Activated naive CD8-positive, alpha-beta T cell treated with anti-CD3 and anti-CD28 coated beads, Interleukin-2, amount 10 ng/mL, durations not matched to agents 7 days and 5 days (primary cell): ENCODE results near the gene TM7SF3. TPM values are rescaled to one million over a fixed set of nuclear protein-coding genes. Genes with fewer than 3 reads are reported as not detected.
"Not testable (repeated sequence)": the region's sequence is repeated elsewhere in the genome, so short reads cannot be mapped to it uniquely, and the experiment has no call there.

Experiments
- ATAC-seq: fragments of 150-1000 bp; cut with Tn5 transposase; one replicate; pipeline ENCODE4 v1.10.0; 2021; ENCODE audit warnings: low read depth, moderate library complexity
- POLR2A ChIA-PET: fragments of 350-600 bp; sonication (Branson Sonifier 250); formaldehyde crosslinking; loops from one replicate; lab custom pipeline; 2021; ENCODE audit warnings: antibody characterized with exemption; lab: Charles Lee
- DNase-seq: peaks from one replicate; pipeline ENCODE4 v3.0.0; 2021
- H3K27ac Mint-ChIP-seq: one replicate; pipeline ENCODE4 v1.8.0; 2022; ENCODE audit warnings: mild to moderate bottlenecking, mixed read lengths
- H3K27me3 Mint-ChIP-seq: one replicate; pipeline ENCODE4 v1.8.0; 2022; ENCODE audit warnings: mild to moderate bottlenecking, moderate library complexity, mixed read lengths
- H3K36me3 Mint-ChIP-seq: one replicate; pipeline ENCODE4 v1.8.0; 2021; ENCODE audit warnings: mild to moderate bottlenecking, mixed read lengths
- H3K4me1 Mint-ChIP-seq: one replicate; pipeline ENCODE4 v1.8.0; 2021; ENCODE audit warnings: mixed read lengths
- H3K4me3 Mint-ChIP-seq: one replicate; pipeline ENCODE4 v1.8.0; 2022; ENCODE audit warnings: mild to moderate bottlenecking, moderate library complexity, mixed read lengths
- H3K9me3 Mint-ChIP-seq: one replicate; pipeline ENCODE4 v1.8.0; 2021; ENCODE audit warnings: mixed read lengths
- total RNA-seq, 2 experiments: library from RNA; stranded (reverse); gene quantifications; one replicate each; pipeline ENCODE4 v1.2.3, GENCODE V29; 2021

Gene TM7SF3
- total RNA-seq, 2 experiments from 2014 or later = 40.1 to 42.6 TPM

DNA sequence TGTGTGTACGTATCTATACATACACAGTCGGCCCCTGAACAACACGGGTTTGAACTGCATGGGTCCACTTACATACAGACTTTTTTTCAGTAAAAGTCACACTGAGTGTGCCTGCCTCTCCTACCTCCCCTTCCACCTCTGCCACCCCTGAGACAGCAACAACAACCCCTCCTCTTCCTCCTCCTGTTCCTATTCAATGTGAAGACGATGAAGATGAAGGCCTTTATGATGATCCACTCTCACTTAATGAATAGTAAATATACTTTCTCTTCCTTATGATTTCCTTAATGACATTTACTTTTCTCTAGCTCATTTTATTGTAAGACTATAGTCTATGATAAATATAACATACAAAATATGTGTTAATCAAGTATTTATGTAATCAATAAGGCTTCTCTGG lies 25.5 kb downstream of the TM7SF3 start:
- DNase-seq (no peak), ATAC-seq (no peak)
- Mint-ChIP-seq H3K4me1 (peaks cover 4% of the 10 kb centered on the region), H3K27ac (no peak overlapping the region), H3K27me3 (no peaks in the 10 kb centered on the region), H3K36me3 (peaks cover 43% of the 10 kb centered on the region), H3K9me3 (no peaks in the 10 kb centered on the region), H3K4me3 (no peak overlapping the region)
- POLR2A ChIA-PET = no interaction called here

- ATAC-seq = no peak
- peaks cover 44% of the 10 kb centered on the region for H3K36me3 Mint-ChIP-seq
- DNase-seq = no peak
- no peak overlapping the region for H3K4me3 Mint-ChIP-seq
- POLR2A ChIA-PET = no interaction called here
- H3K4me1 Mint-ChIP-seq = peaks cover 4% of the 10 kb centered on the region
- no peaks in the 10 kb centered on the region for H3K9me3 Mint-ChIP-seq
- H3K27ac Mint-ChIP-seq = no peak overlapping the region
- no peaks in the 10 kb centered on the region for H3K27me3 Mint-ChIP-seq
These were observed 26.4 kb downstream of the TM7SF3 start for GRCh38 chr12:26987634-26988424.

DNA sequence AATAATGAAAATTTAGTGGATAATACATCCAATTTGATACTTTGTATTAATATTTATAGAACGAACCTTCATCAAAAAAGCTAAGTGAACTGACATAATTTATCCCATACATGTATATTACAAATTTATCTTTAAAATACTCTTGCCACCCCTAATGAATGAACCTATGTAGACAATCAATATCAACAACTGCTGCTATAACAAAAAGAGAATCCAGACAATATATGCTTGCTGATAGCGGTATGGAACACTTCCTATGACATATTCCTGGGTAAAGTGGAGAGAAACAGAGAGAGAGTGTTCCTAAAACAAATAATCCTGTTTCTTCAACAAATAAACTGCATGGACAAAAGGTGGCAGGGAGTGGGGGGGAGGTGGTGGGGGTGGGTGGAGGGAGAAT lies 31.3 kb downstream of the TM7SF3 start:
- Mint-ChIP-seq H3K4me1 (peaks cover 4% of the 10 kb centered on the region), H3K36me3 (peaks cover 54% of the 10 kb centered on the region), H3K9me3 (no peaks in the 10 kb centered on the region), H3K4me3 (no peak overlapping the region), H3K27ac (no peak overlapping the region), H3K27me3 (no peaks in the 10 kb centered on the region)
- POLR2A ChIA-PET = no interaction called here
- DNase-seq (no peak), ATAC-seq (no peak)

DNA sequence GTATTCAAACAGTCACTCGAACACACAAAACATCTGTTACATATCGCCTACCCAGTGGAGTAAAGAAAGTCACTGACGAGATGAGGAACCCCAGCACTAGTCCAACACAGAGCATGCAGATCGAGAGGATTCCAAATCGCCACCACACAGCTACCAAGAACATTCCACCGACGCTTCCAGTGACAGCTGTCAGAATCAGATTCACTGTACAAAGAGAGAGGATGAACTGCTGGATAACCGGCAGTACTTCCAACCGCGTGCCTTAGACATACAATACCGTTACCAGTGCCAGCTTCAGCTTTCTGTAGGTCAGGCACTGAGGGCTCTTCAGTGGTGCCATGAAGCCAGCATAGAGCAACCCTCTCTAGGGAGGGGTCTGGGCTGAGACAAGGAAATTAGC lies 34.5 kb downstream of the TM7SF3 start:
- H3K9me3 Mint-ChIP-seq = no peaks in the 10 kb centered on the region
- H3K27ac Mint-ChIP-seq = no peak overlapping the region
- DNase-seq = no peak
- no peak overlapping the region for H3K4me3 Mint-ChIP-seq
- no peak for ATAC-seq
- H3K4me1 Mint-ChIP-seq = peaks cover 6% of the 10 kb centered on the region
- peaks cover 56% of the 10 kb centered on the region for H3K36me3 Mint-ChIP-seq
- H3K27me3 Mint-ChIP-seq = no peaks in the 10 kb centered on the region
- POLR2A ChIA-PET = no interaction called here

GRCh38 chr12:26978801-26979200 lies 35.4 kb downstream of the TM7SF3 start:
- ATAC-seq (no peak), DNase-seq (no peak)
- Mint-ChIP-seq H3K36me3 (peaks cover 64% of the 10 kb centered on the region), H3K4me1 (peaks cover 3% of the 10 kb centered on the region), H3K9me3 (no peaks in the 10 kb centered on the region), H3K27ac (no peak overlapping the region), H3K4me3 (no peak overlapping the region), H3K27me3 (no peaks in the 10 kb centered on the region)
- POLR2A ChIA-PET = no interaction called here

DNA sequence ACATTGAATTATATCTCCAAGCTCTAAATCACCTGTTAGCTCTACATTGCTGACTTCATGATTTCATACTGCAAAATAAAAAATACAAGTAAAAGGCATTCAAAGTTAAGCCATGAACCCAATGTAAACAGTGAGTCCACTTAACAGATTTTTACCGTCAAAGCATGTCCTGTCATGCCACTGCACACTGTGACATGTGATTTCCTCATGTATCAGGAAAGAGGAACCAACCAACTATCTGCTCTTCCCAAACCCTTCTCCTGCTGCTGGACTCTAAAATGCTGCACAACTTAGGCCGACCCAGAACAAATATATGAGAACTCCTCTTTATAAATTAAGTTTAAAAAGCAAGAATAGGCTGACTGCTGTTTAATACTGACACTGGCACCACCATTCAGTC lies 37.5 kb downstream of the TM7SF3 start:
- Mint-ChIP-seq H3K27me3 (no peaks in the 10 kb centered on the region), H3K9me3 (no peaks in the 10 kb centered on the region), H3K4me1 (peaks cover 5% of the 10 kb centered on the region), H3K4me3 (no peak overlapping the region), H3K27ac (no peak overlapping the region), H3K36me3 (peaks cover 51% of the 10 kb centered on the region)
- ATAC-seq (no peak), DNase-seq (no peak)
- POLR2A ChIA-PET = interaction anchor here (0.6 kb wide), 1 partner anchor 26 kb away, joined by 3 read pairs; no protein-coding TSS in a partner anchor

- peaks cover 47% of the 10 kb centered on the region for H3K36me3 Mint-ChIP-seq
- POLR2A ChIA-PET = interaction anchor here (1.1 kb wide), 2 partner anchors 39 to 50 kb away, joined by 3 to 5 read pairs; partner anchors contain the start of gene MED21
- peak; percentile 96 for ATAC-seq
These were observed 42.2 kb downstream of the TM7SF3 start for GRCh38 chr12:26971963-26972362.

DNA sequence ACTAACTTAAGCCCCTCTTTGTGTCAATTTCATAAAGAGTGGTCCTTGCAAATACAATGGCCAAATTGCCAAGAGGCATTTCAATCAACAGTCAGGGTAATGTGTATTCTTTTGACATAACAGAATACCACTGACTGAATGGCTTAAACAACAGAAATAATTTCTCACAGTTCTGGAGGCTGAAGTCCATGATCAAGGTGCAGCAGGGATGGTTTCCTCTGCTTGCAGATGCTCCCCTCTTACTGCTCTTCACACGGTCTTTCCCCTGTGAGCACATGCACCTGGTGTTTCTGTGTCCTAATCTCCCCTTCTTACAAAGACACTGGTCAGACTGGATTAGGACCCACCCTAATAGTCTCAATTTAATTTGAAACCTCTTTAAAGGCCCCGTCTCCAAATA lies 44.0 kb downstream of the TM7SF3 start:
- POLR2A ChIA-PET = no interaction called here
- H3K4me3 Mint-ChIP-seq = no peak overlapping the region
- peaks cover 34% of the 10 kb centered on the region for H3K36me3 Mint-ChIP-seq
- H3K4me1 Mint-ChIP-seq = peaks cover 2% of the 10 kb centered on the region
- ATAC-seq (no peak), DNase-seq (no peak)
- H3K9me3 Mint-ChIP-seq = no peaks in the 10 kb centered on the region
- H3K27ac Mint-ChIP-seq = no peak overlapping the region
- H3K27me3 Mint-ChIP-seq = no peaks in the 10 kb centered on the region

More at GRCh38 chr12:26971963-26972362, 42.2 kb downstream of the TM7SF3 start:
- H3K4me3 Mint-ChIP-seq = no peak overlapping the region
- H3K9me3 Mint-ChIP-seq = no peaks in the 10 kb centered on the region
- no peaks in the 10 kb centered on the region for H3K27me3 Mint-ChIP-seq
- peaks cover 5% of the 10 kb centered on the region for H3K4me1 Mint-ChIP-seq
- no peak overlapping the region for H3K27ac Mint-ChIP-seq
- DNase-seq = no peak

GRCh38 chr12:26966842-26967241 lies 47.3 kb downstream of the TM7SF3 start:
- POLR2A ChIA-PET = no interaction called here
- H3K27ac Mint-ChIP-seq = no peak overlapping the region
- H3K36me3 Mint-ChIP-seq = peaks cover 35% of the 10 kb centered on the region
- no peak overlapping the region for H3K4me3 Mint-ChIP-seq
- H3K4me1 Mint-ChIP-seq = peaks cover 1% of the 10 kb centered on the region
- no peaks in the 10 kb centered on the region for H3K9me3 Mint-ChIP-seq
- H3K27me3 Mint-ChIP-seq = no peaks in the 10 kb centered on the region
- no peak for DNase-seq
- ATAC-seq = no peak

- ATAC-seq (no peak), DNase-seq (no peak)
- H3K4me1 Mint-ChIP-seq = peaks cover 1% of the 10 kb centered on the region
- H3K27me3 Mint-ChIP-seq = no peaks in the 10 kb centered on the region
- H3K27ac Mint-ChIP-seq = no peak overlapping the region
- peaks cover 33% of the 10 kb centered on the region for H3K36me3 Mint-ChIP-seq
- no peak overlapping the region for H3K4me3 Mint-ChIP-seq
- no peaks in the 10 kb centered on the region for H3K9me3 Mint-ChIP-seq
- POLR2A ChIA-PET = interaction anchor here (1.2 kb wide), 1 partner anchor 131 kb away, joined by 3 read pairs; the partner anchor contains the start of gene ITPR2
These were observed 50.8 kb downstream of the TM7SF3 start for GRCh38 chr12:26963413-26963812.

DNA sequence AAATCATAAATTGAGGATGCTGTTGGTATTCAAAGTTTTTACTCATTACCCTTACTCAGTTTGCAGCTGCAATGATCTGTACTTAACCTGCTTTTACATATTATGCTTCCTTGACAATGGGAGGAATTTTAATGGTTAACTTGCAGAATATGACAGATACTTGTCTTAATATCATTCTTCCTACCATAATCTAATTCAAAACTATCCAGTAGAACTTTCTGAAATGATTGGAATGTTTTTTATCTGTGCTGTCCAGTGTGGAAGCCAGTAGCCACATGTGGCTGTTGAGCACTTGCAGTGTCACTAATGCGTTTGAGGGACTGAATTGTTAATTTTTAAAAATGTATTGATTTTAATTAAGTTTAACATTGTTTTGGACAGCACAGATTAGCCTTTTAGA lies 52.4 kb downstream of the TM7SF3 start:
- Mint-ChIP-seq H3K4me3 (no peak overlapping the region), H3K36me3 (peaks cover 34% of the 10 kb centered on the region), H3K27ac (no peak overlapping the region), H3K27me3 (no peaks in the 10 kb centered on the region), H3K9me3 (no peaks in the 10 kb centered on the region), H3K4me1 (peaks cover 1% of the 10 kb centered on the region)
- DNase-seq = no peak
- POLR2A ChIA-PET = no interaction called here
- no peak for ATAC-seq

GRCh38 chr12:26961391-26961790 lies 52.8 kb downstream of the TM7SF3 start:
- H3K4me3 Mint-ChIP-seq, H3K27me3 Mint-ChIP-seq, H3K4me1 Mint-ChIP-seq, ATAC-seq, H3K27ac Mint-ChIP-seq, POLR2A ChIA-PET, DNase-seq, H3K9me3 Mint-ChIP-seq: not testable (repeated sequence)
- H3K36me3 Mint-ChIP-seq = peaks cover 36% of the 10 kb centered on the region

GRCh38 chr12:26954027-26954426 lies 60.2 kb downstream of the TM7SF3 start:
- POLR2A ChIA-PET = no interaction called here
- Mint-ChIP-seq H3K4me1 (peaks cover 22% of the 10 kb centered on the region), H3K36me3 (peaks cover 32% of the 10 kb centered on the region), H3K27me3 (no peaks in the 10 kb centered on the region), H3K9me3 (no peaks in the 10 kb centered on the region), H3K27ac (no peak overlapping the region), H3K4me3 (no peak overlapping the region)
- no peak for ATAC-seq
- DNase-seq = no peak

GRCh38 chr12:26953447-26953846 lies 60.7 kb downstream of the TM7SF3 start:
- DNase-seq = no peak
- no peak overlapping the region for H3K27ac Mint-ChIP-seq
- no peaks in the 10 kb centered on the region for H3K27me3 Mint-ChIP-seq
- H3K4me3 Mint-ChIP-seq = no peak overlapping the region
- peaks cover 37% of the 10 kb centered on the region for H3K36me3 Mint-ChIP-seq
- POLR2A ChIA-PET = no interaction called here
- peaks cover under 1% of the 10 kb centered on the region for H3K9me3 Mint-ChIP-seq
- peaks cover 22% of the 10 kb centered on the region for H3K4me1 Mint-ChIP-seq
- ATAC-seq = no peak
